ENCODE data around the gene C5orf15.

DNA sequence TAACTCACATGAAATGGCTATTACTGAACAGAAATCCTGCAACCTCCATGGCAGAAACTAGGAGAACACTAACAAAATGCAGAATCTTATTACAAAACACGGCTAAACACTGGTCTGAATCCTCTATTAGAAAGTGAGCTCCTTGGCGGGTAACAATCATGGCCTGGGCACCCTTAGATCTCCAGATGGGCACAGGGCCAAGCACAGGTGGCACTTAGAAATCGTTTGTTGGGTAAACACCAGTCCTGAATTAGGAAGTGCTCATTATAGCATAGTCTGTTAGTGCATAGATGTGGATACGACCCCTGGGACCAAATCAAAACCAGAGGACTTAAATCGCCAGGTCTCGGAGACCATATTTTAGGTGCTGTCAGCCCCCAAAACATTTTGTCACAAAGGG, 22.0 kb upstream of the C5orf15 start:
- TF ChIP-seq, protein P1, sequence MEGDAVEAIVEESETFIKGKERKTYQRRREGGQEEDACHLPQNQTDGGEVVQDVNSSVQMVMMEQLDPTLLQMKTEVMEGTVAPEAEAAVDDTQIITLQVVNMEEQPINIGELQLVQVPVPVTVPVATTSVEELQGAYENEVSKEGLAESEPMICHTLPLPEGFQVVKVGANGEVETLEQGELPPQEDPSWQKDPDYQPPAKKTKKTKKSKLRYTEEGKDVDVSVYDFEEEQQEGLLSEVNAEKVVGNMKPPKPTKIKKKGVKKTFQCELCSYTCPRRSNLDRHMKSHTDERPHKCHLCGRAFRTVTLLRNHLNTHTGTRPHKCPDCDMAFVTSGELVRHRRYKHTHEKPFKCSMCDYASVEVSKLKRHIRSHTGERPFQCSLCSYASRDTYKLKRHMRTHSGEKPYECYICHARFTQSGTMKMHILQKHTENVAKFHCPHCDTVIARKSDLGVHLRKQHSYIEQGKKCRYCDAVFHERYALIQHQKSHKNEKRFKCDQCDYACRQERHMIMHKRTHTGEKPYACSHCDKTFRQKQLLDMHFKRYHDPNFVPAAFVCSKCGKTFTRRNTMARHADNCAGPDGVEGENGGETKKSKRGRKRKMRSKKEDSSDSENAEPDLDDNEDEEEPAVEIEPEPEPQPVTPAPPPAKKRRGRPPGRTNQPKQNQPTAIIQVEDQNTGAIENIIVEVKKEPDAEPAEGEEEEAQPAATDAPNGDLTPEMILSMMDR (IDR thresholded peaks at IDR 0.05) = no peak
- TF ChIP-seq POLR2AphosphoS5 (IDR thresholded peaks at IDR 0.05) = no peak
